ENCODE results near the gene CSRNP3. TPM values are rescaled to one million over a fixed set of nuclear protein-coding genes. Genes with fewer than 3 reads are reported as not detected.

Gene CSRNP3
- total and polyA plus RNA-seq, 10 of the 15 experiments (the other 5 are each of a cell fraction or from before 2014, with no cell fraction given) = 0.03 to 5.2 (median 0.11) TPM; not detected in 1

DNA sequence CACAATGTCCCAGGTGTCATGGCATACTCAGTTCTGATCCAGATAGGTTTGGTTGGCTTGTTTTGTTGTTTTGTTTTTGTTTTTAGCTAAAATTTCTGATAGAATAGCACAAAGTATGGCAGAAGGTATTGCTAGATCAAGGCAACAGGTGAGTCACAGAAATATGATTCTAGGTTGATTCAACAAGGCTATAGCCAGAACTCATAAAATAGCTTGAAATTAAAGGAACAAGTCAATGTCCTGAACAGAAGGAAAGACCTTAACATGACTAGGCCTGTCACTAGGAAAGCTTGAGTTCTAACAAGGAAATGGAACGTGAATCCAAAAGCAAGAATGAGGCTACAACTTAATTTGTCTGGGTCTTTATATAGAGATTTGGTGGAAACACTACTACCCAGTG is 167.5 kb downstream of the CSRNP3 start (continued):
- TF ChIP-seq CREM (IDR thresholded peaks at IDR 0.05; ENCODE audit: low read depth) (no peak), HSF1 (IDR thresholded peaks at IDR 0.05; ENCODE audit: low read depth, low read length) (no peak), SIN3A (IDR thresholded peaks at IDR 0.05; ENCODE audit: low read depth, low read length) (no peak), CBFB (IDR thresholded peaks at IDR 0.05; ENCODE audit: low read depth) (no peak)
- TF ChIP-seq, protein P1, sequence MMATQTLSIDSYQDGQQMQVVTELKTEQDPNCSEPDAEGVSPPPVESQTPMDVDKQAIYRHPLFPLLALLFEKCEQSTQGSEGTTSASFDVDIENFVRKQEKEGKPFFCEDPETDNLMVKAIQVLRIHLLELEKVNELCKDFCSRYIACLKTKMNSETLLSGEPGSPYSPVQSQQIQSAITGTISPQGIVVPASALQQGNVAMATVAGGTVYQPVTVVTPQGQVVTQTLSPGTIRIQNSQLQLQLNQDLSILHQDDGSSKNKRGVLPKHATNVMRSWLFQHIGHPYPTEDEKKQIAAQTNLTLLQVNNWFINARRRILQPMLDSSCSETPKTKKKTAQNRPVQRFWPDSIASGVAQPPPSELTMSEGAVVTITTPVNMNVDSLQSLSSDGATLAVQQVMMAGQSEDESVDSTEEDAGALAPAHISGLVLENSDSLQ (IDR thresholded peaks at IDR 0.05) = no peak

DNA sequence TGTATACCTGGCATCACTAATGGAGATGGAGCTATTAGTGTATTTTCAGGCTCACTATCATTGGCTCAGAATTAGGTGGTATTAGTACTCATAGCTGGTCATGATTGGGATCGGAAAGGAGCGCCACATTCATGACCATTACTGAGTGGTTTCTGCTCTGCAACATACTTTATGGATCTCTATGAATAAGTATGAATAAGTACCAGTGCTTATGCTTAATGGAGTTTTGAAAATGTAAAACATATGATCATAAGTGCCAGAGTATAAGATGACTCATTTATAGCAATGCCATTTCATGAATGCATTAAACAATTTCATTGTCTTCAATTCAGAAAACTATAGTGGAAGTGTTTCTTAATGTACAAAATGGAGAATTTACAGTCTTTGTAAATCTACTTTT is 167.9 kb downstream of the CSRNP3 start:
- Histone ChIP-seq H4K20me1 (ENCODE audit: control insufficient read depth, insufficient read depth) (no peaks in the 10 kb centered on the region), H3K4me1 (ENCODE audit: control insufficient read depth, insufficient read depth, low read length) (no peaks in the 10 kb centered on the region), H3K27me3 (replicated peaks in 1 of 2; ENCODE audit: control insufficient read depth in 2 of 2, insufficient read depth in 2 of 2, low read length in 1 of 2) (no peaks in the 10 kb centered on the region), H3K9me3 (replicated peaks; ENCODE audit: control insufficient read depth, insufficient read depth, low read length) (no peaks in the 10 kb centered on the region), H3K79me2 (ENCODE audit: control insufficient read depth, insufficient read depth, low read length) (no peaks in the 10 kb centered on the region), H3K4me2 (ENCODE audit: control insufficient read depth, insufficient read depth) (no peak overlapping the region), H3K36me3 (ENCODE audit: control insufficient read depth in 2 of 2, insufficient read depth in 2 of 2, low read length in 1 of 2) (no peaks in the 10 kb centered on the region), H3K27ac (ENCODE audit: control insufficient read depth, insufficient read depth) (no peak overlapping the region), H3K4me3 (no peak overlapping the region), H3K9ac (ENCODE audit: control insufficient read depth, insufficient read depth, low read length) (no peak overlapping the region), H2AFZ (ENCODE audit: control insufficient read depth, low read depth, low read length) (no peak overlapping the region)
- no peak for DNase-seq (ENCODE audit: low read depth, low spot score)
- RAD21 ChIA-PET (ENCODE audit: unreplicated experiment) = interaction anchor here (0.8 kb wide), 1 partner anchor 13 kb away, joined by 3 read pairs; no protein-coding TSS in a partner anchor
- CTCF ChIA-PET = interaction anchor here (1.0 kb wide), 1 partner anchor 61 kb away, joined by 3 read pairs; no protein-coding TSS in a partner anchor
- 85% methylated on average over 2 of the region's 2 CpGs for WGBS (ENCODE audit: insufficient coverage, insufficient replicate concordance, low lambda C conversion rate, missing lambda C conversion rate)
- in situ Hi-C loops (cut with MboI) (no loop called here), intact Hi-C loops (cut with micrococcal nuclease; ENCODE audit: unreplicated experiment) (no loop called here)
- FAIRE-seq = no peak
- no peak for ATAC-seq
- POLR2A ChIA-PET = no interaction called here
- BruUV-seq (replicated peaks) = no TSS peak
- SMC1A ChIA-PET (ENCODE audit: uncharacterized antibody, unreplicated experiment) = interaction anchor here (0.9 to 6.0 kb wide), 4 partner anchors 10 to 121 kb away, joined by 3 to 61 read pairs (median 21); no protein-coding TSS in a partner anchor
- TF ChIP-seq, protein P2, sequence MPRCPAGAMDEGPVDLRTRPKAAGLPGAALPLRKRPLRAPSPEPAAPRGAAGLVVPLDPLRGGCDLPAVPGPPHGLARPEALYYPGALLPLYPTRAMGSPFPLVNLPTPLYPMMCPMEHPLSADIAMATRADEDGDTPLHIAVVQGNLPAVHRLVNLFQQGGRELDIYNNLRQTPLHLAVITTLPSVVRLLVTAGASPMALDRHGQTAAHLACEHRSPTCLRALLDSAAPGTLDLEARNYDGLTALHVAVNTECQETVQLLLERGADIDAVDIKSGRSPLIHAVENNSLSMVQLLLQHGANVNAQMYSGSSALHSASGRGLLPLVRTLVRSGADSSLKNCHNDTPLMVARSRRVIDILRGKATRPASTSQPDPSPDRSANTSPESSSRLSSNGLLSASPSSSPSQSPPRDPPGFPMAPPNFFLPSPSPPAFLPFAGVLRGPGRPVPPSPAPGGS (IDR thresholded peaks at IDR 0.05; ENCODE audit: borderline replicate concordance, insufficient read depth, low read depth, low read length, poor library complexity, severe bottlenecking) = no peak
- TF ChIP-seq TBL1XR1 (IDR thresholded peaks at IDR 0.05; ENCODE audit: low read depth, low read length) (no peak), SMC3 (IDR thresholded peaks at IDR 0.05; ENCODE audit: borderline replicate concordance, low read length) (no peak), STAT3 (IDR thresholded peaks at IDR 0.05; ENCODE audit: low read depth, low read length) (no peak), ZNF687 (IDR thresholded peaks at IDR 0.05) (no peak), KAT2A (conservative IDR thresholded peaks at IDR 0.05; ENCODE audit: control insufficient read depth, low read depth, low read length) (no peak)
- TF ChIP-seq, protein P3, sequence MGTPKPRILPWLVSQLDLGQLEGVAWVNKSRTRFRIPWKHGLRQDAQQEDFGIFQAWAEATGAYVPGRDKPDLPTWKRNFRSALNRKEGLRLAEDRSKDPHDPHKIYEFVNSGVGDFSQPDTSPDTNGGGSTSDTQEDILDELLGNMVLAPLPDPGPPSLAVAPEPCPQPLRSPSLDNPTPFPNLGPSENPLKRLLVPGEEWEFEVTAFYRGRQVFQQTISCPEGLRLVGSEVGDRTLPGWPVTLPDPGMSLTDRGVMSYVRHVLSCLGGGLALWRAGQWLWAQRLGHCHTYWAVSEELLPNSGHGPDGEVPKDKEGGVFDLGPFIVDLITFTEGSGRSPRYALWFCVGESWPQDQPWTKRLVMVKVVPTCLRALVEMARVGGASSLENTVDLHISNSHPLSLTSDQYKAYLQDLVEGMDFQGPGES (IDR thresholded peaks at IDR 0.05) = no peak

Measured in GM12878 (cell line).